Dendritic cell treated with granulocyte-macrophage colony-stimulating factor and Interleukin-4, amounts not matched to agents 40 ng/mL and 50 ng/mL, for 4 days (primary cell): ENCODE measurements around the gene SLC6A15.

Experiments used
- H3K27ac Mint-ChIP-seq: one replicate; pipeline ENCODE4 v1.8.0; 2022; ENCODE audit warnings: mild to moderate bottlenecking, mixed read lengths
- H3K27me3 Mint-ChIP-seq: one replicate; pipeline ENCODE4 v1.8.0; 2022; ENCODE audit warnings: mild to moderate bottlenecking, mixed read lengths
- H3K36me3 Mint-ChIP-seq: one replicate; pipeline ENCODE4 v1.8.0; 2022; ENCODE audit warnings: low read depth, mixed read lengths
- H3K4me1 Mint-ChIP-seq: one replicate; pipeline ENCODE4 v1.8.0; 2022; ENCODE audit warnings: low read depth, mixed read lengths
- H3K4me3 Mint-ChIP-seq: one replicate; pipeline ENCODE4 v1.8.0; 2022; ENCODE audit warnings: mild to moderate bottlenecking, moderate library complexity, mixed read lengths
- H3K9me3 Mint-ChIP-seq: one replicate; pipeline ENCODE4 v1.8.0; 2022; ENCODE audit warnings: mixed read lengths
- intact Hi-C: fragments of 100-400 bp; cut with micrococcal nuclease; formaldehyde crosslinking; loops from one replicate; pipeline ENCODE4 v1.15.0; 2022

Gene SLC6A15

GRCh38 chr12:84856156-84856900 is 56.3 kb downstream of the SLC6A15 start:
- no peaks in the 10 kb centered on the region for H3K36me3 Mint-ChIP-seq
- no peak overlapping the region for H3K27ac Mint-ChIP-seq
- H3K4me1 Mint-ChIP-seq, result no peaks in the 10 kb centered on the region
- no peaks in the 10 kb centered on the region for H3K9me3 Mint-ChIP-seq
- H3K27me3 Mint-ChIP-seq, result no peaks in the 10 kb centered on the region
- intact Hi-C loops, result no loop called here
- no peak overlapping the region for H3K4me3 Mint-ChIP-seq

GRCh38 chr12:84843593-84844144 is 68.9 kb downstream of the SLC6A15 start:
- Mint-ChIP-seq H3K4me3 (no peak overlapping the region), H3K36me3 (no peaks in the 10 kb centered on the region), H3K9me3 (no peaks in the 10 kb centered on the region), H3K4me1 (no peaks in the 10 kb centered on the region), H3K27ac (no peak overlapping the region), H3K27me3 (no peaks in the 10 kb centered on the region)
- intact Hi-C loops, result no loop called here

- H3K36me3 Mint-ChIP-seq, result no peaks in the 10 kb centered on the region
Measured at GRCh38 chr12:84842406-84843013, 70.1 kb downstream of the SLC6A15 start.

GRCh38 chr12:84841591-84841990 is 71.0 kb downstream of the SLC6A15 start:
- Mint-ChIP-seq H3K36me3 (no peaks in the 10 kb centered on the region), H3K27me3 (no peaks in the 10 kb centered on the region), H3K27ac (no peak overlapping the region), H3K4me3 (no peak overlapping the region), H3K9me3 (no peaks in the 10 kb centered on the region), H3K4me1 (no peaks in the 10 kb centered on the region)
- intact Hi-C loops, result no loop called here

More at GRCh38 chr12:84842406-84843013, 70.1 kb downstream of the SLC6A15 start:
- no peaks in the 10 kb centered on the region for H3K27me3 Mint-ChIP-seq
- intact Hi-C loops, result no loop called here
- no peak overlapping the region for H3K27ac Mint-ChIP-seq
- H3K4me1 Mint-ChIP-seq, result no peaks in the 10 kb centered on the region
- H3K9me3 Mint-ChIP-seq, result no peaks in the 10 kb centered on the region
- H3K4me3 Mint-ChIP-seq, result no peak overlapping the region

GRCh38 chr12:84840356-84840755 is 72.2 kb downstream of the SLC6A15 start:
- intact Hi-C loops, result no loop called here
- Mint-ChIP-seq H3K4me3 (no peak overlapping the region), H3K9me3 (no peaks in the 10 kb centered on the region), H3K27me3 (no peaks in the 10 kb centered on the region), H3K4me1 (no peaks in the 10 kb centered on the region), H3K27ac (no peak overlapping the region), H3K36me3 (no peaks in the 10 kb centered on the region)

- intact Hi-C loops, result no loop called here
- Mint-ChIP-seq H3K36me3 (no peaks in the 10 kb centered on the region), H3K27me3 (no peaks in the 10 kb centered on the region), H3K9me3 (no peaks in the 10 kb centered on the region), H3K4me3 (no peak overlapping the region), H3K4me1 (no peaks in the 10 kb centered on the region), H3K27ac (no peak overlapping the region)
Measured at GRCh38 chr12:84826925-84827324, 85.7 kb downstream of the SLC6A15 start.

- H3K27ac Mint-ChIP-seq, result no peak overlapping the region
- intact Hi-C loops, result no loop called here
- H3K4me3 Mint-ChIP-seq, result no peak overlapping the region
- no peaks in the 10 kb centered on the region for H3K4me1 Mint-ChIP-seq
- H3K36me3 Mint-ChIP-seq, result no peaks in the 10 kb centered on the region
- no peaks in the 10 kb centered on the region for H3K9me3 Mint-ChIP-seq
- no peaks in the 10 kb centered on the region for H3K27me3 Mint-ChIP-seq
Measured at GRCh38 chr12:84825149-84825548, 87.5 kb downstream of the SLC6A15 start.

GRCh38 chr12:84822525-84822924 is 90.1 kb downstream of the SLC6A15 start:
- no peaks in the 10 kb centered on the region for H3K36me3 Mint-ChIP-seq
- H3K4me3 Mint-ChIP-seq, result no peak overlapping the region
- intact Hi-C loops, result no loop called here
- H3K4me1 Mint-ChIP-seq, result no peaks in the 10 kb centered on the region
- no peaks in the 10 kb centered on the region for H3K9me3 Mint-ChIP-seq
- H3K27ac Mint-ChIP-seq, result no peak overlapping the region
- H3K27me3 Mint-ChIP-seq, result no peaks in the 10 kb centered on the region

- no peak overlapping the region for H3K27ac Mint-ChIP-seq
- no peaks in the 10 kb centered on the region for H3K36me3 Mint-ChIP-seq
- no peaks in the 10 kb centered on the region for H3K4me1 Mint-ChIP-seq
- H3K4me3 Mint-ChIP-seq, result no peak overlapping the region
- H3K9me3 Mint-ChIP-seq, result no peaks in the 10 kb centered on the region
- no peaks in the 10 kb centered on the region for H3K27me3 Mint-ChIP-seq
- intact Hi-C loops, result no loop called here
Measured at GRCh38 chr12:84816916-84817695, 95.5 kb downstream of the SLC6A15 start.

- H3K4me3 Mint-ChIP-seq, result no peak overlapping the region
- no peaks in the 10 kb centered on the region for H3K27me3 Mint-ChIP-seq
- intact Hi-C loops, result no loop called here
- H3K4me1 Mint-ChIP-seq, result no peaks in the 10 kb centered on the region
- no peaks in the 10 kb centered on the region for H3K36me3 Mint-ChIP-seq
- no peaks in the 10 kb centered on the region for H3K9me3 Mint-ChIP-seq
- no peak overlapping the region for H3K27ac Mint-ChIP-seq
Measured at GRCh38 chr12:84814664-84815245, 97.8 kb downstream of the SLC6A15 start.

GRCh38 chr12:84813780-84814663 is 98.6 kb downstream of the SLC6A15 start:
- no peak overlapping the region for H3K4me3 Mint-ChIP-seq
- no peaks in the 10 kb centered on the region for H3K4me1 Mint-ChIP-seq
- H3K27ac Mint-ChIP-seq, result no peak overlapping the region
- no peaks in the 10 kb centered on the region for H3K27me3 Mint-ChIP-seq
- intact Hi-C loops, result no loop called here
- no peaks in the 10 kb centered on the region for H3K36me3 Mint-ChIP-seq
- H3K9me3 Mint-ChIP-seq, result no peaks in the 10 kb centered on the region

- Mint-ChIP-seq H3K36me3 (no peaks in the 10 kb centered on the region), H3K4me3 (no peak overlapping the region), H3K9me3 (no peaks in the 10 kb centered on the region), H3K4me1 (no peaks in the 10 kb centered on the region), H3K27me3 (no peaks in the 10 kb centered on the region), H3K27ac (no peak overlapping the region)
- intact Hi-C loops, result no loop called here
Measured at GRCh38 chr12:84811291-84811690, 101.3 kb downstream of the SLC6A15 start.

GRCh38 chr12:84810611-84811010 is 102.0 kb downstream of the SLC6A15 start:
- Mint-ChIP-seq H3K9me3 (no peaks in the 10 kb centered on the region), H3K4me3 (no peak overlapping the region), H3K27ac (no peak overlapping the region), H3K4me1 (no peaks in the 10 kb centered on the region), H3K27me3 (no peaks in the 10 kb centered on the region), H3K36me3 (no peaks in the 10 kb centered on the region)
- intact Hi-C loops, result no loop called here
